Keratinocyte (primary cell): ENCODE measurements around the gene LYVE1.

Source experiments
- CTCF ChIP-seq, 3 experiments: IDR thresholded peaks in 1 of 3; conservative IDR thresholded peaks in 1 of 3; optimal IDR thresholded peaks in 1 of 3; 2 replicates in 2 of 3; 3 replicates in 1 of 3; pipeline versions ENCODE3 to v1.5.1; 2011; ENCODE audit warnings: low read length in 3 of 3, mild to moderate bottlenecking in 3 of 3, moderate library complexity in 2 of 3, control low read depth in 1 of 3, inconsistent platforms in 1 of 3; ENCODE audit not compliant: insufficient read depth in 2 of 3; ENCODE audit errors: extremely low read depth in 1 of 3
- EZH2 ChIP-seq: IDR thresholded peaks from one replicate; pipeline ENCODE4 v1.6.1; 2012; ENCODE audit warnings: inconsistent platforms, mild to moderate bottlenecking, low read length, moderate library complexity

- TF ChIP-seq CTCF (optimal IDR thresholded peaks at IDR 0.05 in 1 of 3, IDR thresholded peaks at IDR 0.05 in 1 of 3, conservative IDR thresholded peaks at IDR 0.05 in 1 of 3; ENCODE audit: extremely low read depth in 1 of 3, insufficient read depth in 2 of 3, low read length in 3 of 3) (no peak), EZH2 (no peak)
Measured at GRCh38 chr11:10573556-10573955, 5.1 kb upstream of the LYVE1 start.
